GM21723 (cell line): ENCODE data around the gene BRD3OS.

Experiments
- ATAC-seq: cut with Tn5 transposase; IDR thresholded peaks from one replicate; pipeline ENCODE4 v1.9.1; 2021; ENCODE audit warnings: mild to moderate bottlenecking, moderate library complexity; ENCODE audit not compliant: unreplicated experiment

BRD3OS gene

GRCh38 chr9:134049236-134049635 is 24.0 kb downstream of the BRD3OS start:
- ATAC-seq = no peak

GRCh38 chr9:134049772-134050588 is 24.7 kb downstream of the BRD3OS start:
- ATAC-seq = no peak

- ATAC-seq = no peak
Measured at GRCh38 chr9:134050726-134051125, 25.4 kb downstream of the BRD3OS start.

GRCh38 chr9:134051319-134051718 is 26.0 kb downstream of the BRD3OS start:
- no peak for ATAC-seq

- no peak for ATAC-seq
Measured at GRCh38 chr9:134052491-134052890, 27.2 kb downstream of the BRD3OS start.

- ATAC-seq = no peak
Measured at GRCh38 chr9:134052941-134053340, 27.7 kb downstream of the BRD3OS start.

- ATAC-seq = no peak
Measured at GRCh38 chr9:134053401-134053871, 28.2 kb downstream of the BRD3OS start.

GRCh38 chr9:134053941-134054761 is 28.9 kb downstream of the BRD3OS start:
- ATAC-seq = no peak

GRCh38 chr9:134054891-134055811 is 29.9 kb downstream of the BRD3OS start:
- ATAC-seq = no peak

GRCh38 chr9:134055981-134056461 is 30.7 kb downstream of the BRD3OS start:
- ATAC-seq = no peak

- ATAC-seq = no peak
Measured at GRCh38 chr9:134056483-134057306, 31.4 kb downstream of the BRD3OS start.

- ATAC-seq = no peak
Measured at GRCh38 chr9:134057307-134057657, 32.0 kb downstream of the BRD3OS start.

GRCh38 chr9:134057751-134058701 is 32.7 kb downstream of the BRD3OS start:
- no peak for ATAC-seq

- ATAC-seq = no peak
Measured at GRCh38 chr9:134058716-134059115, 33.4 kb downstream of the BRD3OS start.

GRCh38 chr9:134059188-134059641 is 33.9 kb downstream of the BRD3OS start:
- ATAC-seq = no peak

GRCh38 chr9:134059661-134060395 is 34.5 kb downstream of the BRD3OS start:
- peak; percentile 70 for ATAC-seq

- ATAC-seq = no peak
Measured at GRCh38 chr9:134060546-134060945, 35.3 kb downstream of the BRD3OS start.
